HG02973 (cell line): ENCODE data around the gene ESM1.
"Not testable (repeated sequence)": the region's sequence is repeated elsewhere in the genome, so short reads cannot be mapped to it uniquely, and the experiment has no call there.

Experiments used
- ATAC-seq: cut with Tn5 transposase; IDR thresholded peaks from one replicate; pipeline ENCODE4 v1.9.1; 2021; ENCODE audit warnings: moderate library complexity; ENCODE audit not compliant: unreplicated experiment

ESM1 gene, protein sequence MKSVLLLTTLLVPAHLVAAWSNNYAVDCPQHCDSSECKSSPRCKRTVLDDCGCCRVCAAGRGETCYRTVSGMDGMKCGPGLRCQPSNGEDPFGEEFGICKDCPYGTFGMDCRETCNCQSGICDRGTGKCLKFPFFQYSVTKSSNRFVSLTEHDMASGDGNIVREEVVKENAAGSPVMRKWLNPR

DNA sequence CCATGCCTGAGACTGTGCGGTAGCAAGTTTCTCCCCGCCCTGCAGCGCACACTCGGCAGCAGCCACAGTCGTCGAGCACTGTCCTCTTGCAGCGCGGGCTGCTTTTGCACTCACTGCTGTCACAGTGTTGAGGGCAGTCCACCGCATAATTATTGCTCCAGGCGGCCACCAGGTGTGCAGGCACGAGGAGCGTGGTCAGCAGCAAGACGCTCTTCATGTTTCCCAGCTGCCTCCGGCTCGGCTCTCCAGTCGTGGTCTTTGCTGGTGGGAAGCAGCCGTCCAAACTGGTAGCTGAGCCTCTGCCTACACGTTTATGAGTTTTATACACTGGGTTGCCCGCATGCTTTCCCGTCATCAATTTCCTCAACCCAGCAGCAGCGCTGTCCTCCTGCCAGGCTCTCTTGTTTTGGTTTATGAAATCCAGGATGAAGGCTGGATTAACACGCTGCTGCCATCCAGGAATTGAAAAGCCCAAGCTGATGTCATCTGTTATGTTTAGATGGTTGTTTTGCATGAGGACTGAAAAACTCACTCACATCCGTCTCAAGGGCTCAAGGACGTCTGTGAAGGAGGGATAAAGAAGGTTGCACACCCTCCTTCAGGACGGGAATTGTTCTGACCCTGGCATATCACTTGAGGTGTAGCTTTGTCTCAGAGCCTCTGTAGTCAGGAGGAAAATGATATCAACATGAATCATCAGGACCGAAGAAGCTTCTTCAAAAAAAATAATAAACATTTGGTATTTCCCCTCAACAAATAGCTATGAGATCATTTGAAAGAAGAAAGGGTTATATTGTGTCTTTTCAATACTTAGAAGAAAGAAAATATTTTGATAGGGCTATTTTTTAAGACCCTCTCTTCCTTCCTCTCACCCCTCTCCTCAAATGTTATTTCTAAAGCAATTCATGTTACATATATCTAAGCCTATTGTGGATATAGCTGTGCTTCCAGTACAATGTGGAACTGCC lies at the start of gene ESM1:
Gene ESM1 (minus strand): TSS at position 293 of the 968 bp plus-strand sequence. CDS start 76 bp downstream, at position 217.
- ATAC-seq, result no peak

DNA sequence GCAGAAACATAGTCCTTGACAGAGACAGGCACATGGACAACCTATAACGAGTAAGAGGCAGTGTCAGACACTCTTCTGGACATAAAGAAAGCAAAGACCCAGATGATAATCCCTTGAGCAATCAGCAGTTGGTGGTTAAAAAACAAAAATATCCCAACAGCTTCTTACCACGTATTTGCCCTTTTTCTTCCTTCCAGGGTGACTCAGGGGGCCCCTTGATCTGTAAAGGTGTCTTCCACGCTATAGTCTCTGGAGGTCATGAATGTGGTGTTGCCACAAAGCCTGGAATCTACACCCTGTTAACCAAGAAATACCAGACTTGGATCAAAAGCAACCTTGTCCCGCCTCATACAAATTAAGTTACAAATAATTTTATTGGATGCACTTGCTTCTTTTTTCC lies 48.2 kb upstream of the ESM1 start:
- ATAC-seq, result no peak

DNA sequence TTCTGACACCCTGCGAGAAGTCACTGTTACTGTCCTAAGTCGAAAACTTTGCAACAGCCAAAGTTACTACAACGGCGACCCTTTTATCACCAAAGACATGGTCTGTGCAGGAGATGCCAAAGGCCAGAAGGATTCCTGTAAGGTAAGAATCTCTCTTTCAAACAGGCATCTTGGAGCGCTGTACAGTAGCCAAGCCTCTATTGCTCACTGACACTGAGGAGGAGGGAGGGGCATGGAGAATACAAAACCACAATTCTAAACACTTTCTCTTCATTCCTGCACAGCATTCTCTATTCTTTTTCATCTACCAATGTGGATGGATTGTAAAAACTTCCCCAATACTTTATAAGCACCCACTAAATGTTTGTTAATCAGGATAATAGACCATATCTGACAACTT lies 46.1 kb upstream of the ESM1 start:
- ATAC-seq, result no peak

DNA sequence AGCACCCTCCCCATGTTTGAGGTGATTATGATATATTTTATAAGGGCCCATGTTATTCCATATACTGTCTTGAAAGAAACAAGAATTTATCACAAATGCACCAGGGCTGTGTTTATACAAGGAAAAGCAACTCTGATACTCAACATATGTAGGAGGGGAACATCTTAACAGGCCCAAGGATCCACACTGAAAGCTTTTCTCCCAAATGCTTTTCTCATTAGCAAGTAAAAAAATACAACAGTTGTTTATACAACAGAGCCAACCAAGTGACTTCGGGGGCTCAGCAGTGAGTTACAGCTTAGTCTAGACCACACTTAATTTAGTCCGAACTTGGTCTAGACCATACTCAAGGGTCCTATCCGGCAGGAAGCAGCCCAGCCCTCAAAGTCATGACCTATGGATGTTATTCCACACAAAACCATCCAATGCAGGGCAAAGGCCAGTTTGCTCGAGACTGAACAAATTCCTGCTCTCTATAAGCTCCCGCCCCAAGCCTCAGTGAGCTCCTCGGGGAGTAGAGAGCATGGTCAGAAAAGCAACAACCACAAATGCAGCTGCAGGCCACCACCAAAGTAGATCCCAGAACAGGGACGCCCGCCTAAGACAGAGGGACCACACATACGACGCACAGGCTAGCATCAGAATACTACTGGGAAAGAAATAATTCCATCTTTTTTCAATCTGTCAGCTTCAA lies 45.4 kb upstream of the ESM1 start:
- ATAC-seq, result no peak

DNA sequence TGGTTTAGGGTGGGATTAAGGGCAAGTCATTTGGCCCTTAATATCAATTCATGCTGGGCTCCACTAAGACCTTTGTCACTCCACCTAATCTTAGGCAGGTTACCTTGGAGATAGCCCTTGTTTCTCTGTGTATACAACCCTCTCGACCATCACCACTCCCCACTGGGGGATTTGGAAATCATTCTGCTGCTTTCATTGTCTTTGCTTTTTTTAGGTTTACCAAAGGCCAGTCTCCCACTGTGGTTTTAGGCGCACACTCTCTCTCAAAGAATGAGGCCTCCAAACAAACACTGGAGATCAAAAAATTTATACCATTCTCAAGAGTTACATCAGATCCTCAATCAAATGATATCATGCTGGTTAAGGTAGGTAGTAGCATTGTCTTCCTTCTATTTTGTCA lies 44.8 kb upstream of the ESM1 start:
- ATAC-seq, result no peak

DNA sequence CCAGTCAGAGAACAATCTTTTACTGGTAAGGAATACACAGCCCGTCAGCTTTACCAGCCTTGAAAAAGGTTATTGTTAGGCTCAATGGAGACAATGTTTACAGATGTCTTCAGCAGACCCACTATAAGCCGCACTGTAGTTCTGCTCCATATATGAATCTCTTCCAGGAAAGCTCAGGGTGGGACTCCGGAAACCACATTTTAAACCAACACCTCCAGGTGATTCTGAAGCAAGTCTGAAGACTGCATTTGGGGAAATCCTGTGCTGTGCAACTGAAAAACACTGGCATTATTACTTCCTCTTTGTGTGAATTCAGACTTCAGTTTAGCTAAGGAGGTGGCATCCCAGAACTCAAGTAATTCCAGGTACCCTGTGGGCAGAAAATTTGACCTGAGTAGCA lies 42.2 kb upstream of the ESM1 start:
- no peak for ATAC-seq

DNA sequence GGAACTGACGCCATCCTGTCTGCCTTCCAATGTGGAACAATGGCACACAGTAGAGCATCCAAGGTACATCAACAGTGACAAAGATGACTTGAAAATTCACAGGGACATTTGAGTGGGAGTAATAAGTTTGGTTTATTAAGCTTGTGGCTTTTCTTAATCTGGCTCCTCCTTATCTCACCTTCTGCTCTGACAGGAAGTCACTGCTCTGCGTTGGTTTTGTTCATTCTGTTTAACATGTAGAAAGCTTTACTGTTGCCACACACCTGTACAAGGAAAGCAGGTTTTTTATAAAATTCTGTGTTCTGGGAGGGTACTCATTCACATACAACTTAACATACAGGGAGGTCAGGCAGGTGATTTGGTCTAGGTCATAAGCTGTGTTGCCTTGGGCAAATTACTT lies 37.1 kb upstream of the ESM1 start:
- no peak for ATAC-seq

DNA sequence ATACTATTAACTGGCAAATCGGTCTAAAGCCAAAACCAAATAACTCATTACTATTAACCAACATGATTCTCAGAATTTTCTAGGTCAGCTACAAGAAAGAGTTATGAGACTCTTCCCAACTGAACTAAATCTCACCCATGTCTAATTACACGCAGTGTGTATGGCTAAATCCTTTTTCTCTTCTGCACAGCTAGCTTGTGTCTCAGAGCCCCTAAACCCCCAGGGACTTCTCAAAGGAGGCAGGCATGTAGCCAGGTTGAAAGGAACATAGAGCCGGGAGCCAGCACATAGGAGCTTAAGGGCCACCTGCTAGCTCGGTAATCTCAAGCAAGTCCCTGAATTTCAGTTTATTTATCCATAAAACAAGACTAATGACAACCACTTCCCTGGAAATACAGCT lies 36.4 kb upstream of the ESM1 start:
- no peak for ATAC-seq

DNA sequence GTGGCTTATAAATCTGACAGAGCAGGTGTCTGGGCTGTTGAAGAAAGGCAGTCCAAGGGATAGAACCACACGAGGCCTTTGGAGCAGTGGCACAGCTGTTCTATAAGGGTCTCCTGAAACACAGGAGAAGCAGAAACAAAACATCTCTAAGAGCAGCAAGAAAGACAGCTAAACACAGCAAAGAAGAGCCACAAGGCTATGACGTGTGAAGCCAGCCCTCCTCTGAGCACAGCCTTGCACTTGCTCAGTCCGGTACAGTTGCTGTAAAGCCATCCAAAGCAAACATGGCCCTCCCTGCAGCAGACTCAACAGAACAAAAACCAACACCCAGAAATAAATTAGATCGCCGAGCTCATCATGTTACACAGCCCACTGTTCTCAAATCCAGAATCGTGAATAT lies 36.0 kb upstream of the ESM1 start:
- ATAC-seq, result no peak

DNA sequence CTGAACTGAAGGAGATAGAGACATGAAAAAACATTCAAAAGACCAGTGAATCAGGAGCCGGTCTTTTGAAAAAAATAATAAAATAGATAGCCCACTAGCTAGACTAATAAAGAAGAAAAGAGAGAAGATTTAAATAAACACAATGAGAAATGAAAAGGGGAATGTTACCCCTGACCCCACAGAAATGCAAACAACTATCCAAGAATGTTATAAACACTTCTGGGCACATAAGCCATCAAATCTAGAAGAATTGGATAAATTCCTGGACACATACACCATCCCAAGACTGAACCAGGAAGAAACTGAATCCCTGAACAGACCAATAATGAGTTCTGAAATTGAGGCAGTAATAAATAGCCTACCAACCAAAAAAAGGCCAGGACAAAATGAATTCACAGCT lies 24.8 kb upstream of the ESM1 start:
- not testable (repeated sequence) for ATAC-seq

DNA sequence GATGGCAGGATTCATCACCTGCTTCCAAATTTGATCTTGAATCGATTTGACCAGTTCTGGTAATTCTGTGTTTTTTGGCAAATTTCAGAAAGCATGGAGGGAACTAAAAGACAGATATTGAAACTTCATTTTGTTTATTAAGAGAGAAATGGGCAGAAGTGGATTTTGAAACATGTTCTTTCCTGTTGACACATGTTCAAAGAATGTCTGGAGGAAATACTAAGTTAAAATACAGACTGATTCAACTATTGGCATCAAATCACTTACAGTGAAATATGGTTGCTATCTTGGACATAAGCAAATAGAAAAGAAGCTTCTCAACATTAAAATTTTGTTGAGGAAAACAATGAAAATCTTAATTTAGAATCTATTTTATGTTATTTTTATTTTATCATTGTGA lies 19.3 kb upstream of the ESM1 start:
- ATAC-seq, result no peak

DNA sequence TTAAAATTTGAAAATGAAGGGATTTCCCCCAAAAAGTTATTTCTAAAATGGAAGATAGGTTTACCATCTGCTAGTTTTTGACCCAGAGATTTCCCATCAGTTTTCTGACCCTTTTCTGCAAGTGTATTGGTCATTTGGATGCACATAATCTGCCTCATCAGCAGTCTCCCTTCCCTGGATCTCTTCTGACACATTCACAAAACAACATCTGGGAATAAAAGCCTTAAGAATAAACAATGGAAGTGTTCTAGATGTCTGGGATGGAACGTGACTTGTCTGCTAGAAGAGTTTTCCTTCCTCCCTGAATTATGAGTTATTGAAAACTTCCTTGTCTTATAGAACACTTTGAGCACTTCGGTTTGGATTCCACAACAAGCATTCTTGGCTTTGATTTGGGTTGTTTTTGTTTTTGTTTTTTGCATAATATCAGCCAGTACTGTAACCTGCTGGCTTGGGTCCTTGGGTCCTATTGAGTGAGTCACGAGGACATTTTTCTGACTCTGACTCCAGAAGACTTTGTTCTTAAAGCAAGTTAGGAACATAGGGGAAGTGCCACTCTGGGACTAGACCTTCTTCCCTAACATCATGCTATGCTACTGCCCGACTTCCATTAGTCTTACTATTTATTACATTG lies 18.2 kb upstream of the ESM1 start:
- ATAC-seq, result no peak

DNA sequence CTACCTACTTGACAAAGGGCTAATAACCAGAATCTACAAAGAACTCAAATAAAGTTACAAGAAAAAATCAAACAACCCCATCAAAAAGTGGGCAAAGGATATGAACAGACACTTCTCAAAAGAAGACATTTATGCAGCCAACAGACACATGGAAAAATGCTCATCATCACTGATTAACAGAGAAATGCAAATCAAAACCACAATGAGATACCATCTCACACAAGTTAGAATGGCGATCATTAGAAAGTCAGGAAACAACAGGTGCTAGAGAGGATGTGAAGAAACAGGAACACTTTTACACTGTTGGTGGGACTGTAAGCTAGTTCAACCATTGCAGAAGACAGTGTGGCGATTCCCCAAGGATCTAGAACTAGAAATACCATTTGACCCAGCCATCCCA lies 16.8 kb upstream of the ESM1 start:
- ATAC-seq, result not testable (repeated sequence)

DNA sequence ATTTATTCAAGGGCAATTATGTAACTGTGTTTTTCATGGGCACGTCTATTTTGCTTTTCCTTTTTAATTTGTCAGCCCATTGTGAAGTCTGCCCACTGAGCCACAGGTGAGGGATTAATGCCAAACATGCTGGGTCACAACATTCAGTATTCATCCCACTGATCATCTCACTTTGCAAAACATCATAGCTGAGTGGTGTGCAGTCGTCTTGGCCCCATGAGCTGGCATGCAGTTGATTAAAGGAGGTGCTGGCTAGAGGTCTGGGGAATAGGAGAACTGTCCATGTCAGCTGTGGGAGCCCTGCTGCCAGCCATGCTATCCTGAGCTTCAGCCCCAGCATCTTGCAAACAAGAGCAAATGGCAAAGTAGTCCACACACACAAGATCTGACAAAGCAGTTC lies 11.7 kb upstream of the ESM1 start:
- no peak for ATAC-seq

DNA sequence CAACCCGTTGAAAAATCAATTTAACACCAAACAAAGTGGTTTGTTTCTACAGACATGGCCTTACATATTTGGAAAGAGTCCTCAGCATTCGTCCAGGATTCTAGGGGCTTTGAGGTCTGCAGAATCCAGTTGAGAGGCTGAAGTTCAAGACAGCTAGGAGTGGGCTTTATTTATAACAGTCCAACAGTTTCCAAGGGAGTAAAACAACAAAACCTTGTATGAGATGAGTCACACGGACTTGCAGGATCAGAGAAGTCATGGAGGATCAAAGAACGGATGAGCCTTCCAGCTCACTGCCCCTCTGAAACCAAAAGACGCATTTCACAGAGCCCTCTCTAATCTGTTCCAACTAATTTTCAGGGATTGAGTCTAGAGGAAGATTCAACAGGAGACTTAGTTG lies 11.1 kb upstream of the ESM1 start:
- no peak for ATAC-seq

DNA sequence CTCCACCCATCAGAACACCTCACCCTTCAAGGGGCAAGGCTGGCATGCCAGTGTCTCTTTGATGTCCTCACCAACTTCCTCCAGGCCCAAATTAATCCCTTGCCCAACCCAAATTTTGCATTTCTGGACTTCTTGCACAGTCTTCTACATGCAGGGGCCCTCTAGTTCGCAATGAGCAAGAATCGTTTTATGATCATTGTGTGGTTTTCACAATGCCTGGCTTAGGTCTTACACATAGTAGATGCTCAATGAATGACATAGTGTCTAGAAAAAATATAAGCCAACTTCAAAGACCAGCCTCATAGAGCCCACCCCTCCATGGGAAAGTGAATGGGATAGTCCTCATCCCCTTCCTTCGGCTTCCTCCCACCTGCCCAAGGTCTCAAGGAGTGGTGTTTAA lies 9.8 kb upstream of the ESM1 start:
- no peak for ATAC-seq

DNA sequence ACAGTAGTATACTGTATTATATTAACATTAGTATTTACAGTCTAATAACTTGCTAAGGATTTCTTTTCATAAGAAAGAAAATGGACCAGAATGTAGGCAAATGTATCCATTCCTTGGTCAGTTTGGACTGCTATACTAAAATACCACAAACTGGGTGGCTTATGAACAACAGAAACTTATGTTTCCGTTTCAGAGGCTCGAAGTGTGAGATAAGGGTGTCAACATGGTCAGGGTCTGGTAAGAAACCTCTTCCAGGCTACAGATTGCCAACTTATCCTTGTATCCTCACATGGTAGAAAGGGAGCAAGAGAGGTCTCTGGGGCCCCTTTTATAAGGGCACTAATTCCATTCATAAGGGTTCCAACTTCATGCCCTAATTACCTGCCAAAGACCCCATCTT lies 9.2 kb upstream of the ESM1 start:
- ATAC-seq, result no peak

DNA sequence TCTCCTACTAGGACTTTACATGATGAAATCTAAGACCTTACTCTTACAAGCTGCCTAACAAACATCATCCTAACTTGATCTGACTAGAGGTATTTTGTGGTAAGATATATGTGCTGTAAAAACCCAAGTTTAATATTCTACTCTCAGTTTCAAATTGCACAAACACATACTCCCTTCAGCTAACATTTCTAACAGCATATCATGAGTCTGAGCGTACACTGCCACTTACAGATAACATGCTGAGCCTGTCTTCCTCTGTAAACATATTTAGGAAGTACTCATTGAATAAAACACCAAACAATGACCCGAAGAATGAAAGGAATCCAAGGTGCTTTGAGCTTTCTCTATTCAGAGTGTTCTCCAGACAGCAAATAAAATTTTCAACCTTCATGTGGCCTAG lies 7.9 kb upstream of the ESM1 start:
- ATAC-seq, result no peak

DNA sequence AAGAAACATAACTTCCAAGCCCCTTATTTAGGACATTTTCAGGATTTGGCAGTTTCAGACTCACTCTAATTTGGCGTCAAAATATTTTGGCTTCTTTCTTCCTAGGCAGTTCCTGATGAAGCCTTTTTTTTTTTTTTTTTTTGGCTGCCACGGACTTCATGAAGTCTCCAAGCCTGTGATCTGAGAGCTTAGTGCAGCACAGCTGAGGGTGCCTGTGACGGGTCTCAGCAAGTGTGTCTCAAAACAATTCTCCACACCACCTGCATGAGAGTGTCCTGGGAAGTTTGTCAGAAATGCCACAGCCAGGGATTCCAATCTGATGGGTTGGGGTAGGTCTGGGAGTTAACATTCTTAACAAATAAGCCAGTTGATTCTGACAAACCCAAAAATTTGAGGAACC lies 6.0 kb upstream of the ESM1 start:
- no peak for ATAC-seq

DNA sequence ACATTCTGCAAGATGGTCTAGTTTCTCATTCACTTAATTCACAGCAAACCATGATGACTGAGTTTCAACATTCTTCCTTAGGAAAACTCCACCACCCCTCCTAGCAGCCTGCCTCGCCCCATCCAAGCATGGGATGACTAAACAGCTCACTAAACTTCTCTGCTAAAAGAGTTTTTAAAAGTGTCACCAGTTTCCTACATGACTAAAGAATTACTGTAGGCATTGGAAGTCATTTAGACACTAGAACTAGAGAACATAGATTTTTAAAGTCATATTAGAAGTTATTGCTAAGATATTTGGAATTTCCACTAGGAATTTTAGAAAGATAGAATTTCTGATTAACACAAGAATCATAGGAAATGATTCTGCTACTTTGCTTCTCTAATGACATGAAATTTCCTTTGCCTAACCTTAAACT lies 5.5 kb upstream of the ESM1 start:
- ATAC-seq, result no peak

DNA sequence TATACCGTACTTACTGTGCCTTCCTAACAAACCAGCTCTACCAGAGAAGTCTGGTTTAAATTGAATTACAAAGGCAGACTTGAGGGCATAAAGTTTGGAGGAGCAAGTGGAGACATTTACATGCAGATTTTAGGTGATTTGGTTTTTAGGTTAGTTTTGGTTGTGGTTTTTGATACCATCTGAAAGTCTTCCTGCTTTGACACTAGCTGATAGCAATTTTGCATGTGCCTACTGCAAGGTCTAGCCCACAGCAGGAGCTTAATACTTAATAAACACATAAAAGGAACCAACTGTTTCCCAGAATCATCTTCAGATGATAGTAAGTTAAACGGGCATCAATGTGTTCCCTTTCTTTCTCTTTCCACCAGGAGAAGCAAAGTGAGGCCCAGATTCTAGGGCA lies 3.4 kb upstream of the ESM1 start:
- no peak for ATAC-seq
